ENCODE data around the gene ST7.

ST7 gene

GRCh38 chr7:117134889-117135552 lies 181.7 kb downstream of the ST7 start:
- Histone ChIP-seq H3K79me2 (ENCODE audit: insufficient read depth, low read length) (no peaks in the 10 kb centered on the region), H3K36me3 (ENCODE audit: insufficient read depth, low read length) (no peaks in the 10 kb centered on the region), H3K4me1 (ENCODE audit: insufficient read depth, low read length, poor library complexity, severe bottlenecking) (no peaks in the 10 kb centered on the region), H3K4me3 (ENCODE audit: low read length, poor library complexity, severe bottlenecking) (no peak overlapping the region), H3K9ac (ENCODE audit: low read depth, low read length, poor library complexity, severe bottlenecking) (no peak overlapping the region), H4K20me1 (ENCODE audit: insufficient read depth, low read length, poor library complexity, severe bottlenecking) (no peaks in the 10 kb centered on the region), H2AFZ (ENCODE audit: low read length) (no peak overlapping the region), H3K9me3 (ENCODE audit: insufficient read depth, low read depth, low read length) (no peaks in the 10 kb centered on the region), H3K9me2 (replicated peaks; ENCODE audit: low read depth, low read length) (no peaks in the 10 kb centered on the region), H3F3A (ENCODE audit: low read depth) (no peaks in the 10 kb centered on the region), H3K4me2 (ENCODE audit: low read depth, low read length, poor library complexity, severe bottlenecking) (no peak overlapping the region), H3K27me3 (ENCODE audit: insufficient read depth, low read length, poor library complexity, severe bottlenecking) (no peaks in the 10 kb centered on the region)
- TF ChIP-seq CTCF (conservative IDR thresholded peaks at IDR 0.05; ENCODE audit: low read length) = no peak
- no peak for TF ChIP-seq EZH2phosphoT487 (IDR thresholded peaks at IDR 0.05; ENCODE audit: borderline replicate concordance)

- Histone ChIP-seq H3K9me2 (replicated peaks; ENCODE audit: low read depth, low read length) (no peaks in the 10 kb centered on the region), H3K27me3 (ENCODE audit: insufficient read depth, low read length, poor library complexity, severe bottlenecking) (no peaks in the 10 kb centered on the region), H3K4me1 (ENCODE audit: insufficient read depth, low read length, poor library complexity, severe bottlenecking) (no peaks in the 10 kb centered on the region), H3K79me2 (ENCODE audit: insufficient read depth, low read length) (no peaks in the 10 kb centered on the region), H3K4me3 (ENCODE audit: low read length, poor library complexity, severe bottlenecking) (no peak overlapping the region), H2AFZ (ENCODE audit: low read length) (no peak overlapping the region), H3K36me3 (ENCODE audit: insufficient read depth, low read length) (no peaks in the 10 kb centered on the region), H3K9ac (ENCODE audit: low read depth, low read length, poor library complexity, severe bottlenecking) (no peak overlapping the region), H3K9me3 (ENCODE audit: insufficient read depth, low read depth, low read length) (no peaks in the 10 kb centered on the region), H3F3A (ENCODE audit: low read depth) (no peaks in the 10 kb centered on the region), H3K4me2 (ENCODE audit: low read depth, low read length, poor library complexity, severe bottlenecking) (no peak overlapping the region), H4K20me1 (ENCODE audit: insufficient read depth, low read length, poor library complexity, severe bottlenecking) (no peaks in the 10 kb centered on the region)
- TF ChIP-seq EZH2phosphoT487 (IDR thresholded peaks at IDR 0.05; ENCODE audit: borderline replicate concordance) (no peak), CTCF (conservative IDR thresholded peaks at IDR 0.05; ENCODE audit: low read length) (no peak)
These were observed 182.2 kb downstream of the ST7 start for GRCh38 chr7:117135553-117135891.

- H3K4me2 ChIP-seq (ENCODE audit: low read depth, low read length, poor library complexity, severe bottlenecking) = no peak overlapping the region
- H3K9me2 ChIP-seq (replicated peaks; ENCODE audit: low read depth, low read length) = no peaks in the 10 kb centered on the region
- H3F3A ChIP-seq (ENCODE audit: low read depth) = no peaks in the 10 kb centered on the region
- no peaks in the 10 kb centered on the region for H3K36me3 ChIP-seq (ENCODE audit: insufficient read depth, low read length)
- no peak overlapping the region for H2AFZ ChIP-seq (ENCODE audit: low read length)
- no peaks in the 10 kb centered on the region for H4K20me1 ChIP-seq (ENCODE audit: insufficient read depth, low read length, poor library complexity, severe bottlenecking)
- H3K27me3 ChIP-seq (ENCODE audit: insufficient read depth, low read length, poor library complexity, severe bottlenecking) = no peaks in the 10 kb centered on the region
- H3K4me3 ChIP-seq (ENCODE audit: low read length, poor library complexity, severe bottlenecking) = no peak overlapping the region
- no peaks in the 10 kb centered on the region for H3K79me2 ChIP-seq (ENCODE audit: insufficient read depth, low read length)
- no peak for TF ChIP-seq EZH2phosphoT487 (IDR thresholded peaks at IDR 0.05; ENCODE audit: borderline replicate concordance)
- TF ChIP-seq CTCF (conservative IDR thresholded peaks at IDR 0.05; ENCODE audit: low read length) = no peak
- no peaks in the 10 kb centered on the region for H3K4me1 ChIP-seq (ENCODE audit: insufficient read depth, low read length, poor library complexity, severe bottlenecking)
- H3K9me3 ChIP-seq (ENCODE audit: insufficient read depth, low read depth, low read length) = no peaks in the 10 kb centered on the region
- no peak overlapping the region for H3K9ac ChIP-seq (ENCODE audit: low read depth, low read length, poor library complexity, severe bottlenecking)
These were observed 184.6 kb downstream of the ST7 start for GRCh38 chr7:117137868-117138267.
